ENCODE data around the gene KIF6.

Gene KIF6

DNA sequence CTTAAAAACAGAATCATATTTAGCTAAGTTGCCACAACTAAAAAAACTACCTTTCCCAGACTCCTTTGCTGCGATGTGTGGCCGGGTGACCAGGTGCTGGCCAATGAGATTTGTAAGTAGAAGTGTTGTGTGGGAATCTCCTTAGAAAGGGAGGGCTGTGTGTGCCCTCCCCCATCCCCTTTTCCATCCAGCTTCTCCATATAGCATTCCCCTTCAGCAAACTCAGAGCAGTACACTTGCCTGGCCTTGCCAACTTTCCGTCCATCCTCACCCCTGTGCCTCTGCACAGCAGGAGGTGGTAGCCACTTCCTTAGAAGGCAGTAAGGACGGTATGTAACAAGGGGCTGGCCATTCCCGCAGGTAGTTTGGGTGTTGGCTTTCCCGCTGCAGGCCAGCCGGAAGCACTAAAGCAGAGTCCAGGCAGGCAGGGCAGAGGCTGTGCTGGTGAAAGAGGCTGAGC, 380.4 kb downstream of the KIF6 start:
- TF ChIP-seq, protein P1, sequence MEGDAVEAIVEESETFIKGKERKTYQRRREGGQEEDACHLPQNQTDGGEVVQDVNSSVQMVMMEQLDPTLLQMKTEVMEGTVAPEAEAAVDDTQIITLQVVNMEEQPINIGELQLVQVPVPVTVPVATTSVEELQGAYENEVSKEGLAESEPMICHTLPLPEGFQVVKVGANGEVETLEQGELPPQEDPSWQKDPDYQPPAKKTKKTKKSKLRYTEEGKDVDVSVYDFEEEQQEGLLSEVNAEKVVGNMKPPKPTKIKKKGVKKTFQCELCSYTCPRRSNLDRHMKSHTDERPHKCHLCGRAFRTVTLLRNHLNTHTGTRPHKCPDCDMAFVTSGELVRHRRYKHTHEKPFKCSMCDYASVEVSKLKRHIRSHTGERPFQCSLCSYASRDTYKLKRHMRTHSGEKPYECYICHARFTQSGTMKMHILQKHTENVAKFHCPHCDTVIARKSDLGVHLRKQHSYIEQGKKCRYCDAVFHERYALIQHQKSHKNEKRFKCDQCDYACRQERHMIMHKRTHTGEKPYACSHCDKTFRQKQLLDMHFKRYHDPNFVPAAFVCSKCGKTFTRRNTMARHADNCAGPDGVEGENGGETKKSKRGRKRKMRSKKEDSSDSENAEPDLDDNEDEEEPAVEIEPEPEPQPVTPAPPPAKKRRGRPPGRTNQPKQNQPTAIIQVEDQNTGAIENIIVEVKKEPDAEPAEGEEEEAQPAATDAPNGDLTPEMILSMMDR (IDR thresholded peaks at IDR 0.05; ENCODE audit: low read depth, low read length, missing control alignments): no peak
- DNase-seq (ENCODE audit: extremely low read depth, low read depth): no peak
- H3K4me3 ChIP-seq (replicated peaks; ENCODE audit: low read depth, low read length): no peak overlapping the region

DNA sequence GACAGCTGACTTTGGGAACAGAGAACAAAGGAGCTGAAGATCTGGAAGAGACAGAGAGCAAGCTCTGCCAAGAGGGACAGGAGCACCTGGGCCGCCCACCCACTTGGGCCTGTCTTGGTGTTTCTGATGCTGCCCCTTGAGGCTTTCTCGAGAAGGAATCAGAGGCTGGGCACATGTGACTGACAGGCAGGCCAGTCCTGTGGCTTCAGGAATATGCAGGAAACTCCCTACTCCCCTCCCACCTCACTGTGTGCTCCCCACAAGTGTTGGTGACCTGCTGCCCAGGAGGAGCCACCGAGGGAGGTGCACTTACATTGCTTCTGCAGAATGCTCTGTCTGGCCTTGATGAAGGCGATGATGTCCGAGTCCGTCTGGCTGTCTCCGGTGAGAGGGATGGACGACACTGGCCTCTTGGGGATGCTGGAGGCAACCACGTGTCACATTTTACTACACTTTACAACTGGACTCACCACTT, 381.8 kb downstream of the KIF6 start:
- TF ChIP-seq, protein P1 (IDR thresholded peaks at IDR 0.05; ENCODE audit: low read depth, low read length, missing control alignments): no peak
- DNase-seq (ENCODE audit: extremely low read depth, low read depth): no peak
- no peak overlapping the region for H3K4me3 ChIP-seq (replicated peaks; ENCODE audit: low read depth, low read length)

DNA sequence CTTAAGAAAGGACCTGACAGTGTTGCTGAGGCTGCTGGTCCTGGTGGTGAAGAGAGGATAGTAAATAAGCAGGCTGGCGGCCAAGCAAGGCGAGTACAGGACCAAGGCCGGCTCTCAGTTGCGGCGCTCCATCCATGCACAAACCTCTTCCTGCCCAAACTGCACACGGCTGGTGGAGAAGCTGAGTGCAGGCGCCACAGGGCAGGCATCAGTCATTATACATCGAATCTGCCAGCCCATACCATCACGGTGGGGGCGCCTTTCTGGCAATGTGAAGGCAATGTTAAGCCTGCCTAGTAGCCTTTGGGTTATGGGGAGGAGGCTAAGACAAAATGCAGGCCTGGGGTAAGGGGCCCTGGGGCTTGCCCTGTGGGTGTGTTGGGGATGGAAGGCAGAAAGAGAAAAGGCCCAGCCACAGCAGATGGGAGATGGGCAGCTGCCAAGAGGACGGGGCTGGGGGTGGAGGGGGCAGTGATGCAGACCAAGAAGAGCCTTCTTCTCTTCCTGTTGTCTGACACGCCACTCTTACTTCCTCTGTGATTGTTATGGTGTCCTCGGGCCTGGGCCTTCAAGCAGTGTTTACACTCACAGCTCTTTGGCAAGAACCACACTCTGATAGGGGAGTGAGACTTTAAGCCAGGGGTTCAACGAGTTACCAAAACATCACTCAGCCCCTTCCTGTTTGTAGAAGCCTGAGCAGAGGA, 382.4 kb downstream of the KIF6 start:
- DNase-seq (ENCODE audit: extremely low read depth, low read depth): no peak
- TF ChIP-seq, protein P1 (IDR thresholded peaks at IDR 0.05; ENCODE audit: low read depth, low read length, missing control alignments): no peak
- H3K4me3 ChIP-seq (replicated peaks; ENCODE audit: low read depth, low read length): no peak overlapping the region

DNA sequence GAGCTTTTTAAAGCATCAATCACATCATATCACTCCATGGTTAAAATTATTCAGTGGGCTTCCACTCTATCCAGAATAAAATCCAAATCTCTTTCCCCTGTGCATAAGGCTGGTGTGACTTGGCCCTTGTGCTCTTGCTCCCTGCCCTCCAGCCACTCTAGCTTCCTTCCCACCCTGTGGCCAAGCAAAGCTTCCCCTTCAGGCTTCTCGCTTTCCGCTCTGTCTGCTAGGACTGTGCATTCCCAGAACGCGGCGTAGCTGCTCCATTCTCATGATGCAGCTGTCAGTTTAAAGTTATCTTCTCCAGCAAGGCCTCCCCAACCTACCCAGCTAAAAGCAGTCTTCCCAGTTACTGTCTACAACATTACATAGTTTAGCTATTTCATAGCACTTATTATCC, 383.3 kb downstream of the KIF6 start:
- no peak overlapping the region for H3K4me3 ChIP-seq (replicated peaks; ENCODE audit: low read depth, low read length)
- DNase-seq (ENCODE audit: extremely low read depth, low read depth): no peak
- TF ChIP-seq, protein P1 (IDR thresholded peaks at IDR 0.05; ENCODE audit: low read depth, low read length, missing control alignments): no peak

DNA sequence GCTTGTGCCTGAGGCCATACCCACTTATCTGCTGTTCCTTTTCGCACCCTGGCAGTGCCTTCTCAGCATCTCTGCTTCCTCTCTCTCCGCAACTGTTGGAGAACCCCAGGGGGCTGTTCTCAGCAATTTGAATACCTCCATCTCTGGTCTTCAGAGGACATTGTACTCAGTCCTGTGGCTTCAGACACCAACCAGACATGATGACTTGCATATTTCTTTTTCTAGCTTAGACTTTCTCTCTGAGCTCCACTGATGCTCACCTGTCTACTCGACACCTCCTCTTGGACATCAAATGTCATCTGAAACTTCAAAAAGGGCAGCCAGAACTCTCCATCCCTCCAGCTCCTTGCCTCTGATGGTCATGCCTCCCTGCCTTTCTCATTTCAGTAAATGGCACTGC, 383.9 kb downstream of the KIF6 start:
- TF ChIP-seq, protein P1 (IDR thresholded peaks at IDR 0.05; ENCODE audit: low read depth, low read length, missing control alignments): no peak
- DNase-seq (ENCODE audit: extremely low read depth, low read depth): no peak
- H3K4me3 ChIP-seq (replicated peaks; ENCODE audit: low read depth, low read length): no peak overlapping the region

DNA sequence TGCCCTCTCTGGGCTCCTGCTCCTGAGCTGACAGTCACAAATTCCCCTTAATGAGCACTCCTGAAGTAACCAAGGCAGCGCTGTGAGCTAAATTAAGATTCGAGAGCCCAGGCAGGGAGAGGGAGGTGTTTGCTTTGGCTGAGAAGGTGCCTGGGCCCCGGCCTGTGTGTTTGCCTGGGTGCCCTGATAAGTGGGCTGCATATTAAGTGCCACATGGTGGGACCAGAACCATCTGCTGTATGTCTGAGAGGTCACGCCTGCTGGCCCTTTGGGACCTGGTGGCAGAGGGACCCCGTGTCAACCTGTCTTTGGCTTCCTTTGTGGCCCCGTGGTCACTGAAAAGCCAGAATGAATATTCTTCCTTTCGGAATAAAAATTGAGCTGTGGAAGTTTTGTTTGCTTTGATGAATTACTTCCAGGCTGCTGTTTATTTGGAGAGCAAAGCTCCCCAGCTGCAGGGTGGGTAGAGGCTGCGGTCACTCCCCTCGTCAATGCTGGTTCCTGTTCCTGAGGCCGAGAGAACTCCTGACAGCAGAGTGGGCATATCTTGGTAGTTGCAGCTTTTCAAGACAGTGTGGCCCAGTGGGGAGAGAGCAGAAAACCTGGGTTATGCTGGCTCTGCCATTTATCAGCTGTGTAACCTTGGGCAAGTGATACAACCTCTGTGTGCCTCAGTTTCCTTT, 385.2 kb downstream of the KIF6 start:
- no peak for DNase-seq (ENCODE audit: extremely low read depth, low read depth)

More for the DNA sequence above, 385.2 kb downstream of the KIF6 start:
- TF ChIP-seq, protein P1 (IDR thresholded peaks at IDR 0.05; ENCODE audit: low read depth, low read length, missing control alignments): no peak
- H3K4me3 ChIP-seq (replicated peaks; ENCODE audit: low read depth, low read length): no peak overlapping the region
